Hepatocyte (in vitro differentiated cells): ENCODE measurements around the gene ETV5. TPM values are rescaled to one million over a fixed set of nuclear protein-coding genes. Genes with fewer than 3 reads are reported as not detected.

Source experiments
- DNase-seq: peaks from one replicate; pipeline ENCODE4 v3.0.0-alpha.2; 2016; ENCODE audit warnings: low spot score
- H2AFZ ChIP-seq: fragments of 200-600 bp; sonication (generic); 2 replicates; pipeline ENCODE4 v1.6.0; 2016; ENCODE audit warnings: antibody characterized with exemption, mild to moderate bottlenecking
- H3K27ac ChIP-seq: fragments of 200-600 bp; sonication (generic); 2 replicates; pipeline ENCODE4 v1.5.1; 2016; ENCODE audit warnings: mild to moderate bottlenecking
- H3K27me3 ChIP-seq: fragments of 200-600 bp; sonication (generic); 2 replicates; pipeline ENCODE4 v1.6.1; 2016
- H3K36me3 ChIP-seq: fragments of 200-600 bp; sonication (generic); replicated peaks from 2 replicates; pipeline ENCODE4 v1.5.1; 2016; ENCODE audit warnings: low read depth; ENCODE audit not compliant: insufficient read depth
- H3K4me1 ChIP-seq: fragments of 200-600 bp; sonication (generic); 2 replicates; pipeline ENCODE4 v1.5.1; 2016; ENCODE audit warnings: mild to moderate bottlenecking, moderate library complexity; ENCODE audit not compliant: insufficient read depth
- H3K4me2 ChIP-seq: fragments of 200-600 bp; sonication (generic); 2 replicates; pipeline ENCODE4 v1.6.0; 2016
- H3K4me3 ChIP-seq: fragments of 200-600 bp; sonication (generic); 2 replicates; pipeline ENCODE4 v1.5.1; 2016; ENCODE audit warnings: mild to moderate bottlenecking
- H3K79me2 ChIP-seq: fragments of 200-600 bp; sonication (generic); 2 replicates; pipeline ENCODE4 v1.6.0; 2017; ENCODE audit warnings: mild to moderate bottlenecking
- H3K9me2 ChIP-seq: fragments of 200-600 bp; sonication (generic); replicated peaks from 2 replicates; pipeline ENCODE4 v1.6.0; 2017; ENCODE audit warnings: mild to moderate bottlenecking; ENCODE audit not compliant: insufficient read depth
- H3K9me3 ChIP-seq: fragments of 200-600 bp; sonication (generic); 2 replicates; pipeline ENCODE4 v1.5.1; 2016; ENCODE audit warnings: low read depth, mild to moderate bottlenecking
- H4K20me1 ChIP-seq: fragments of 200-600 bp; sonication (generic); 2 replicates; pipeline ENCODE4 v1.6.0; 2016; ENCODE audit warnings: mild to moderate bottlenecking; ENCODE audit not compliant: insufficient read depth, poor library complexity, severe bottlenecking
- EZH2 ChIP-seq: fragments of 200-600 bp; sonication (generic); IDR thresholded peaks from 2 replicates; pipeline ENCODE4 v1.6.1; 2016; ENCODE audit warnings: antibody characterized with exemption, mild to moderate bottlenecking, borderline replicate concordance
- EZH2phosphoT487 ChIP-seq: fragments of 200-600 bp; sonication (generic); IDR thresholded peaks from one replicate; pipeline ENCODE4 v1.6.1; 2018; ENCODE audit warnings: antibody characterized with exemption, mild to moderate bottlenecking, low read depth, moderate library complexity; ENCODE audit not compliant: unreplicated experiment, severe bottlenecking
- WGBS: methylation state at CpG from one replicate; pipeline ENCODE4 v1.1.6; 2016; ENCODE audit warnings: low lambda C conversion rate; ENCODE audit errors: missing lambda C conversion rate; 5-methylcytosine and 5-hydroxymethylcytosine counted together
- polyA plus RNA-seq: library from polyadenylated mRNA; unstranded; fragments of >200 nt; fragmentation: Nextera tagmentation; extraction: Ambion mirVana; gene quantifications from 2 replicates; pipeline ENCODE4 v1.2.1, GENCODE V29; 2016
- total RNA-seq: library from RNA; depleted of rRNA; stranded (reverse); fragments of >200 nt; gene quantifications from 2 replicates; pipeline ENCODE4 v1.2.3, GENCODE V29; 2014
- TF ChIP-seq, protein P1 (sequence below): fragments of 200-600 bp; sonication (generic); IDR thresholded peaks from 2 replicates; pipeline ENCODE4 v1.5.1; 2016; ENCODE audit warnings: antibody characterized with exemption, mild to moderate bottlenecking; ENCODE audit not compliant: poor library complexity

ETV5 gene
- total and polyA plus RNA-seq, 2 experiments from 2014 or later: 12.2 to 15.0 TPM

DNA sequence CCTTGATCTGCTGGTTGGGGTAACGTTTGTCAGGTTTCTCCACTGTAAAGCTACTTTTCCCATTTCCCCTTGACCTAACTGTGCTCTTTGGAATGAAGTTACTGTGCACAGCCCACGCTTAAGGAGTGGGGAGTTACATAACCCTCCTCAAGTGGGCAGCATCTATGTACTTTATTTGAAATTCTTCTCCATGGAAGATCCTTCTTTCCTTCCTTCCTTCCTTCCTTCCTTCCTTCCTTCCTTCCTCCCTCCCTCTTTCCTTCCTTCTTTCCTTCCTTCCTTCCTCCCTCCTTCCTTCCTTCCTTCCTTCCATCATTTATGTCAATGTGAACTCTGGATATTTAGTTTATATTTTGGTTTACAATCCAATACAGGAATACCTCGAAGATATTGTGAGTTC lies 94.0 kb downstream of the ETV5 start:
- 78% methylated on average over 3 of the region's 3 CpGs for WGBS

DNA sequence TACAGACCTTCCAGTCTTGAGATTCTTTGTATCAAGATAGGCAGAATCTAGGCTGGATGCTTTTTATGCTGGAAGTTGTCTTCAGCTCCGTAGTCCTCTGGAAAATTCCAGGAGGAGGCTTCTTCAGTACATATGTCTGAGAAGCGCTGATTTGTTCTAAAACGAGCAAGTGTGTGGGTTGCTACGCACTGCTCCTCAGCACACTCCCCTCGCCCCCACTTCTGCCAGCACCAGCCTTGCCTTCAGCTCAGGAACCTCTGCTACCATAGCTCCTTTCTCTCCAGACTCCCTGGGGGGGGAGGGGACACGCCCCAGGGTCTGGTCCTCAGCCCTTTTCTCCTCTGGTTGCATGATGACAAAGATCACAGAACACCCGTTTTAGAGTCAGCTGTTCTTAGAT lies 95.6 kb downstream of the ETV5 start:
- no peaks in the 10 kb centered on the region for H3K9me3 ChIP-seq
- H3K4me2 ChIP-seq: no peak overlapping the region
- no peak overlapping the region for H3K27ac ChIP-seq
- 73% methylated on average over 7 of the region's 7 CpGs for WGBS
- TF ChIP-seq EZH2phosphoT487: no peak
- no peak for TF ChIP-seq EZH2
- TF ChIP-seq, protein P1, sequence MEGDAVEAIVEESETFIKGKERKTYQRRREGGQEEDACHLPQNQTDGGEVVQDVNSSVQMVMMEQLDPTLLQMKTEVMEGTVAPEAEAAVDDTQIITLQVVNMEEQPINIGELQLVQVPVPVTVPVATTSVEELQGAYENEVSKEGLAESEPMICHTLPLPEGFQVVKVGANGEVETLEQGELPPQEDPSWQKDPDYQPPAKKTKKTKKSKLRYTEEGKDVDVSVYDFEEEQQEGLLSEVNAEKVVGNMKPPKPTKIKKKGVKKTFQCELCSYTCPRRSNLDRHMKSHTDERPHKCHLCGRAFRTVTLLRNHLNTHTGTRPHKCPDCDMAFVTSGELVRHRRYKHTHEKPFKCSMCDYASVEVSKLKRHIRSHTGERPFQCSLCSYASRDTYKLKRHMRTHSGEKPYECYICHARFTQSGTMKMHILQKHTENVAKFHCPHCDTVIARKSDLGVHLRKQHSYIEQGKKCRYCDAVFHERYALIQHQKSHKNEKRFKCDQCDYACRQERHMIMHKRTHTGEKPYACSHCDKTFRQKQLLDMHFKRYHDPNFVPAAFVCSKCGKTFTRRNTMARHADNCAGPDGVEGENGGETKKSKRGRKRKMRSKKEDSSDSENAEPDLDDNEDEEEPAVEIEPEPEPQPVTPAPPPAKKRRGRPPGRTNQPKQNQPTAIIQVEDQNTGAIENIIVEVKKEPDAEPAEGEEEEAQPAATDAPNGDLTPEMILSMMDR: no peak
- no peak overlapping the region for H3K4me3 ChIP-seq
- DNase-seq: no peak
- H3K27me3 ChIP-seq: no peaks in the 10 kb centered on the region
- H4K20me1 ChIP-seq: no peaks in the 10 kb centered on the region
- no peaks in the 10 kb centered on the region for H3K36me3 ChIP-seq
- H3K9me2 ChIP-seq: no peaks in the 10 kb centered on the region
- no peaks in the 10 kb centered on the region for H3K79me2 ChIP-seq
- H3K4me1 ChIP-seq: no peaks in the 10 kb centered on the region
- no peak overlapping the region for H2AFZ ChIP-seq

More for the DNA sequence above, 94.0 kb downstream of the ETV5 start:
- Histone ChIP-seq H3K27me3 (no peaks in the 10 kb centered on the region), H3K36me3 (no peaks in the 10 kb centered on the region), H4K20me1 (no peaks in the 10 kb centered on the region), H3K4me1 (no peaks in the 10 kb centered on the region), H3K27ac (no peak overlapping the region), H3K79me2 (no peaks in the 10 kb centered on the region), H3K4me2 (no peak overlapping the region), H3K9me2 (no peaks in the 10 kb centered on the region), H3K9me3 (no peaks in the 10 kb centered on the region), H3K4me3 (no peak overlapping the region), H2AFZ (no peak overlapping the region)
- no peak for DNase-seq
- TF ChIP-seq, protein P1: no peak
- TF ChIP-seq EZH2 (no peak), EZH2phosphoT487 (no peak)

DNA sequence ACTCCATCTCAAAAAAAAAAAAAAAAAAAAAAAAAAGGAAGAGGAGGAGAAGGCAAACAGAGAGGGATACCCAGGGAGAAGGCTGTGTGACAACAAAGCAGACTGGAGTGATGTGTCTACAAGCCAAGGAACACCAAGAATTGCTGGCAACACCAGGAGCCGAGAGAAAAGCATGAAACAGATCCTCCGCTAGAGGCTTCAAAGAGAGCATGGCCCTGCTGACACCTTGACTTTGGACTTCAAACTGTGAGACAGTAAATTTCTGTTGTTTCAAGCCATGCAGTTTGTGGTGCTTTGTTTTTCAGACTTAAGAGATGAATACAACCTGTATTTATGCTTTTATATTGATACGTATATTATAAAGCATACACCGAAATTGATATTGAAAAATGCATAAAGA lies 96.8 kb downstream of the ETV5 start:
- no peaks in the 10 kb centered on the region for H3K9me3 ChIP-seq
- WGBS: 67% methylated on average over 4 of the region's 4 CpGs

More for the DNA sequence above, 96.8 kb downstream of the ETV5 start:
- H3K4me3 ChIP-seq: no peak overlapping the region
- TF ChIP-seq, protein P1: no peak
- TF ChIP-seq EZH2phosphoT487: no peak
- no peak for TF ChIP-seq EZH2
- no peaks in the 10 kb centered on the region for H3K27me3 ChIP-seq
- H3K36me3 ChIP-seq: no peaks in the 10 kb centered on the region
- H3K9me2 ChIP-seq: no peaks in the 10 kb centered on the region
- no peaks in the 10 kb centered on the region for H3K4me1 ChIP-seq
- no peaks in the 10 kb centered on the region for H3K79me2 ChIP-seq
- H3K4me2 ChIP-seq: no peak overlapping the region
- no peaks in the 10 kb centered on the region for H4K20me1 ChIP-seq
- H3K27ac ChIP-seq: no peak overlapping the region
- H2AFZ ChIP-seq: no peak overlapping the region
- DNase-seq: no peak
